Measurements from ENCODE around the gene CD81.
"Not testable (repeated sequence)": the region's sequence is repeated elsewhere in the genome, so short reads cannot be mapped to it uniquely, and the experiment has no call there.

The CD81 gene

DNA sequence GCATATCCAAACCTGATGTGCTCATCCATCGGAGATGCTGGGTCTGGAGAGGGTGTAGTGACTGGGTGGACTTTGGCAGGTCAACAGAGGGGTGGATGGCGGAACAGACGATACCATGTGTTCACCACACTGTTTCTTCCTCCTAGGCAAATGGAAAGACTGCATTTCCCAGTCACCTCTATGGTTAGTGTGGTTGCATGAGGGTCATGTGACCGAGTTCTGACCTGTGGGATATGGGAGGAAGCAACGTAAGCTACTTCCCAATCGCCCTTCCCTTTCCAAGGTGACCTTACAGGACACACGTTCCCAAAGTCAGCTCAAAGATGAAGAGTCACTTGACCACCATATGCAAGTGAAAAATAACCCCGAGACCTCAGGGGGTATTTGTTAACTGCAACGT is 47.6 kb upstream of the CD81 start:
- Histone ChIP-seq H3K27me3 (ENCODE audit: low read length) (no peaks in the 10 kb centered on the region), H3K9ac (ENCODE audit: low read length) (no peak overlapping the region), H4K20me1 (ENCODE audit: low read depth, low read length) (no peaks in the 10 kb centered on the region), H3K36me3 (ENCODE audit: low read length) (no peaks in the 10 kb centered on the region), H3K9me2 (replicated peaks; ENCODE audit: insufficient read depth, low read length) (no peaks in the 10 kb centered on the region), H2AFZ (ENCODE audit: low read depth, low read length, severe bottlenecking) (no peak overlapping the region), H3K27ac (ENCODE audit: low read depth, low read length) (no peak overlapping the region), H3K9me3 (ENCODE audit: insufficient read depth, low read length) (peaks cover 15% of the 10 kb centered on the region; the same call in 1 of the 2 replicates), H3K79me2 (ENCODE audit: insufficient read depth, low read length) (no peaks in the 10 kb centered on the region), H3F3A (ENCODE audit: insufficient read depth) (no peaks in the 10 kb centered on the region), H3K4me2 (ENCODE audit: low read depth, low read length, poor library complexity, severe bottlenecking) (no peak overlapping the region), H3K4me3 (ENCODE audit: insufficient read depth, low read length, poor library complexity, severe bottlenecking) (no peak overlapping the region)
- TF ChIP-seq, protein P1, sequence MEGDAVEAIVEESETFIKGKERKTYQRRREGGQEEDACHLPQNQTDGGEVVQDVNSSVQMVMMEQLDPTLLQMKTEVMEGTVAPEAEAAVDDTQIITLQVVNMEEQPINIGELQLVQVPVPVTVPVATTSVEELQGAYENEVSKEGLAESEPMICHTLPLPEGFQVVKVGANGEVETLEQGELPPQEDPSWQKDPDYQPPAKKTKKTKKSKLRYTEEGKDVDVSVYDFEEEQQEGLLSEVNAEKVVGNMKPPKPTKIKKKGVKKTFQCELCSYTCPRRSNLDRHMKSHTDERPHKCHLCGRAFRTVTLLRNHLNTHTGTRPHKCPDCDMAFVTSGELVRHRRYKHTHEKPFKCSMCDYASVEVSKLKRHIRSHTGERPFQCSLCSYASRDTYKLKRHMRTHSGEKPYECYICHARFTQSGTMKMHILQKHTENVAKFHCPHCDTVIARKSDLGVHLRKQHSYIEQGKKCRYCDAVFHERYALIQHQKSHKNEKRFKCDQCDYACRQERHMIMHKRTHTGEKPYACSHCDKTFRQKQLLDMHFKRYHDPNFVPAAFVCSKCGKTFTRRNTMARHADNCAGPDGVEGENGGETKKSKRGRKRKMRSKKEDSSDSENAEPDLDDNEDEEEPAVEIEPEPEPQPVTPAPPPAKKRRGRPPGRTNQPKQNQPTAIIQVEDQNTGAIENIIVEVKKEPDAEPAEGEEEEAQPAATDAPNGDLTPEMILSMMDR (IDR thresholded peaks at IDR 0.05; ENCODE audit: insufficient read depth, low read length, poor library complexity, severe bottlenecking): no peak
- TF ChIP-seq EZH2phosphoT487 (conservative IDR thresholded peaks at IDR 0.05; ENCODE audit: low read length): no peak

DNA sequence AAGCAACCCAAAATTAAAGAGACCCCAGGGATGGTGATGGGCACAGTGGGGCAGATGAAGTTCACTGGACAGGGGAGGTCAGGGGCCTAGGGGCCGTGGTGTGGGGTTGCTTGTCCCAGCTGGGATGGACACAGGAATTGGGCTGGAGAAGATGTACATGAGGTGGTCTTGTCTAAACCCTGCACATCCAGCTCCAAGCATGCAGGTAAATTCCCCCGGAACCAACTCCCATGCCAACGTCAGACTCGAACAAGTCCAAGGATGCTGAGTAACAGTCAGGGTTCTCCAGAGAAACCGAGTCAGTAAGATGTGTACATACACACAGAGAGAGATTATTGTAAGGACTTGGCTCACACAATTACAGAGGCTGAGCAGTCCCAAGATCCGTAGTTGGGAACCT is 46.4 kb upstream of the CD81 start:
- Histone ChIP-seq H3K9me3 (ENCODE audit: insufficient read depth, low read length) (peaks cover 15% of the 10 kb centered on the region; the same call in 1 of the 2 replicates), H3K36me3 (ENCODE audit: low read length) (no peaks in the 10 kb centered on the region), H3K4me3 (ENCODE audit: insufficient read depth, low read length, poor library complexity, severe bottlenecking) (no peak overlapping the region), H4K20me1 (ENCODE audit: low read depth, low read length) (no peaks in the 10 kb centered on the region), H3K9ac (ENCODE audit: low read length) (no peak overlapping the region), H3K79me2 (ENCODE audit: insufficient read depth, low read length) (no peaks in the 10 kb centered on the region), H3F3A (ENCODE audit: insufficient read depth) (no peaks in the 10 kb centered on the region), H3K27me3 (ENCODE audit: low read length) (no peaks in the 10 kb centered on the region), H2AFZ (ENCODE audit: low read depth, low read length, severe bottlenecking) (no peak overlapping the region), H3K9me2 (replicated peaks; ENCODE audit: insufficient read depth, low read length) (no peaks in the 10 kb centered on the region), H3K27ac (ENCODE audit: low read depth, low read length) (no peak overlapping the region), H3K4me2 (ENCODE audit: low read depth, low read length, poor library complexity, severe bottlenecking) (no peak overlapping the region)
- TF ChIP-seq, protein P1 (IDR thresholded peaks at IDR 0.05; ENCODE audit: insufficient read depth, low read length, poor library complexity, severe bottlenecking): no peak
- TF ChIP-seq EZH2phosphoT487 (conservative IDR thresholded peaks at IDR 0.05; ENCODE audit: low read length): no peak

DNA sequence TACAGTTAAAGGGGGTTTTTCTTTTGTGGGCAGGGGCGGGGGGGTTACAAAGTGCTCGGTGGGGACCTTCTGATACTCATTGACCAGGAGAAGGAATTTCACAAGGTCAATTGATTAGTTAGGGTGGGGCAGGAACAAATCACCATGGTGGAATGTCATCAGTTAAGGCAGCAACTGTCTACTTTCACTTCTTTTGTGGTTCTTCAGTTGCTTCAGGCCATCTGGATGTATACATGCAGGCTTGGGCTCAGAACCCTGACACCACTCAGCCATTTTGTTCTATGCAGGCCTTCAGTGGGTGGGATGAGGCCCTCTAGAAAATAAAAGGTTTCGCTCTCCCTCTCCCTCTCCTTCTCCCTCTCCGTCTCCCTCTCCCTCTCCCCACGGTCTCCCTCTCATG is 45.7 kb upstream of the CD81 start:
- Histone ChIP-seq H3K9ac (ENCODE audit: low read length) (no peak overlapping the region), H3K9me2 (replicated peaks; ENCODE audit: insufficient read depth, low read length) (no peaks in the 10 kb centered on the region), H4K20me1 (ENCODE audit: low read depth, low read length) (no peaks in the 10 kb centered on the region), H3K4me3 (ENCODE audit: insufficient read depth, low read length, poor library complexity, severe bottlenecking) (no peak overlapping the region), H3K27me3 (ENCODE audit: low read length) (no peaks in the 10 kb centered on the region), H3K4me2 (ENCODE audit: low read depth, low read length, poor library complexity, severe bottlenecking) (no peak overlapping the region), H3K27ac (ENCODE audit: low read depth, low read length) (no peak overlapping the region), H3K79me2 (ENCODE audit: insufficient read depth, low read length) (no peaks in the 10 kb centered on the region), H2AFZ (ENCODE audit: low read depth, low read length, severe bottlenecking) (no peak overlapping the region), H3F3A (ENCODE audit: insufficient read depth) (no peaks in the 10 kb centered on the region), H3K36me3 (ENCODE audit: low read length) (no peaks in the 10 kb centered on the region), H3K9me3 (ENCODE audit: insufficient read depth, low read length) (peaks cover 15% of the 10 kb centered on the region; the same call in 1 of the 2 replicates)
- TF ChIP-seq, protein P1 (IDR thresholded peaks at IDR 0.05; ENCODE audit: insufficient read depth, low read length, poor library complexity, severe bottlenecking): no peak

DNA sequence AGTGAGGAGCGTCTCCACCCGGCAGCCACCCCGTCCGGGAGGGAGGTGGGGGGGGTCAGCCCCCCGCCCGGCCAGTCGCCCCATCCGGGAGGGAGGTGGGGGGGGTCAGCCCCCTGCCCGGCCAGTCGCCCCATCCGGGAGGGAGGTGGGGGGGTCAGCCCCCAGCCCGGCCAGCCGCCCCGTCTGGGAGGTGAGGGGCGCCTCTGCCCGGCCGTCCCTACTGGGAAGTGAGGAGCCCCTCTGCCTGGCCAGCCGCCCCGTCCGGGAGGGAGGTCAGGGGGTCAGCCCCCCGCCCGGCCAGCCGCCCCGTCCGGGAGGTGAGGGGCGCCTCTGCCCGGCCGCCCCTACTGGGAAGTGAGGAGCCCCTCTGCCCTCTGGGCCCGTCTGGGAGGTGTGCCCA is 44.5 kb upstream of the CD81 start:
- not testable (repeated sequence) for H2AFZ ChIP-seq (ENCODE audit: low read depth, low read length, severe bottlenecking); H3K36me3 ChIP-seq (ENCODE audit: low read length); H3K9me2 ChIP-seq (replicated peaks; ENCODE audit: insufficient read depth, low read length); H4K20me1 ChIP-seq (ENCODE audit: low read depth, low read length); H3K9ac ChIP-seq (ENCODE audit: low read length); H3K4me3 ChIP-seq (ENCODE audit: insufficient read depth, low read length, poor library complexity, severe bottlenecking); H3K27me3 ChIP-seq (ENCODE audit: low read length); H3K27ac ChIP-seq (ENCODE audit: low read depth, low read length); H3F3A ChIP-seq (ENCODE audit: insufficient read depth); H3K4me2 ChIP-seq (ENCODE audit: low read depth, low read length, poor library complexity, severe bottlenecking); H3K79me2 ChIP-seq (ENCODE audit: insufficient read depth, low read length)
- peaks cover 15% of the 10 kb centered on the region; the same call in 1 of the 2 replicates for H3K9me3 ChIP-seq (ENCODE audit: insufficient read depth, low read length)

DNA sequence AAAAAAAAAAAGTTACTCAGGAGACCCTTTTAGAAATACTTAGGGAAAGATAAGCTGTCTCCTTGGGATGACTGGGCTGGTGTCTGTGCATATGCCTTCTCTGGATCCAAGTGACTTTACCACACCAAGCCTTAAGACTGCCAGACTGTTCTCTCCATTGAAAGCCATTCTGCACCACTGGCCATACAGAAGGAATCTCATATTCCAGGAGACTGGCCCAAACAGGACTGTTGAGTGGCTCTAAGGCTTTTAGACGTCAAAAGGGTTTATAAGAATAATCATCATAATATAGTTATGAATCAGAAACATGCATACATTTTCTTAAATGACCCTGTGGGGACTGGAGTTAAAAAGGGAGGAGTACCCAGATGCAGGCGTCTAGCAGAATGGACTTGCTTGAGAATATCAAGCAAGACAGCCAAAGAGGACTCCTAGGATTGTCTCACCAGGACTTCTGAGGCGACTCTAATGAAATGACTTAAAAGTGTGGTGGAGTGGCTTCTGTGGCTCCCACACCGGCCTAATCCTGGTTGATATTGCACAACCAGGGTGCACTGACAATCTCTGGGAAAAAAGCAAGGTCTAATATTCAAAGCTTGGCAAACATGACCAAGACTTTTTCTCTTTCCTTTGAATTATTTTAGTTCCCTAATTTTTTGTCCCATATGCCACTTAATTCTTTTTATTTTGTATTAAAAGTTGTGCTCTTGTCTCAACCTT is 43.5 kb upstream of the CD81 start:
- not testable (repeated sequence) for H3K27ac ChIP-seq (ENCODE audit: low read depth, low read length); H3K9me2 ChIP-seq (replicated peaks; ENCODE audit: insufficient read depth, low read length); H3K27me3 ChIP-seq (ENCODE audit: low read length); H3K4me3 ChIP-seq (ENCODE audit: insufficient read depth, low read length, poor library complexity, severe bottlenecking); H4K20me1 ChIP-seq (ENCODE audit: low read depth, low read length); H3F3A ChIP-seq (ENCODE audit: insufficient read depth); H3K36me3 ChIP-seq (ENCODE audit: low read length); H3K9ac ChIP-seq (ENCODE audit: low read length); H3K4me2 ChIP-seq (ENCODE audit: low read depth, low read length, poor library complexity, severe bottlenecking); H3K79me2 ChIP-seq (ENCODE audit: insufficient read depth, low read length); H2AFZ ChIP-seq (ENCODE audit: low read depth, low read length, severe bottlenecking)
- peaks cover 15% of the 10 kb centered on the region; the same call in 1 of the 2 replicates for H3K9me3 ChIP-seq (ENCODE audit: insufficient read depth, low read length)

DNA sequence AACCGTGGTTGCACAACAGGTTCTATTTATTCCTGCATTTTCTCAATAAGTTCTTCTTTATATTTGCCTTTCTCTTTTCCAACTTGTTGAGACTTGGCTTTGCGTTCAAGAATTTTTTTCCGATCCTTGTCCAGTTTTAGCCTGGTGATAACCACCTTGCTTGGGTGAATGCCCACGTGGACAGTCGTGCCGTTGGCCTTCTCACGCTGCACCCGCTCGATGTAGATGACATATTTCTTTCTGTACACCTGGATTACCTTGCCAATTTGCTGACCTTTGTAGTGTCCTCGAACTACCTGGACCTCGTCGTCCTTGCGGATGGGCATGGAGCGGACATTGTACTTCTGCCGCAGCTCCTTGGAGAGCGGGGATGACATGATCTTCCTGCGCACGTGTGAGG is 41.8 kb upstream of the CD81 start:
- H3K79me2 ChIP-seq (ENCODE audit: insufficient read depth, low read length); H3F3A ChIP-seq (ENCODE audit: insufficient read depth); H3K9me2 ChIP-seq (replicated peaks; ENCODE audit: insufficient read depth, low read length); H3K4me3 ChIP-seq (ENCODE audit: insufficient read depth, low read length, poor library complexity, severe bottlenecking); H3K9ac ChIP-seq (ENCODE audit: low read length); H4K20me1 ChIP-seq (ENCODE audit: low read depth, low read length); H3K36me3 ChIP-seq (ENCODE audit: low read length); H3K27ac ChIP-seq (ENCODE audit: low read depth, low read length); H3K27me3 ChIP-seq (ENCODE audit: low read length); H2AFZ ChIP-seq (ENCODE audit: low read depth, low read length, severe bottlenecking); H3K4me2 ChIP-seq (ENCODE audit: low read depth, low read length, poor library complexity, severe bottlenecking): not testable (repeated sequence)
- H3K9me3 ChIP-seq (ENCODE audit: insufficient read depth, low read length): peaks cover 15% of the 10 kb centered on the region; the same call in 1 of the 2 replicates

All from SU-DHL-6 (cell line).